Amniotic epithelial cell (primary cell): ENCODE measurements around the gene PLEKHA4.
A peak's percentile ranks its signal among the peaks of the same experiment; 100 is the strongest.
"Not testable (repeated sequence)": the region's sequence is repeated elsewhere in the genome, so short reads cannot be mapped to it uniquely, and the experiment has no call there.

Experiments
- DNase-seq: peaks from one replicate; pipeline ENCODE4 v3.0.0-alpha.2; 2010; ENCODE audit warnings: low read depth

PLEKHA4 gene

GRCh38 chr19:48889496-48889895 is 21.1 kb upstream of the PLEKHA4 start:
- DNase-seq = not testable (repeated sequence)

- no peak for DNase-seq
Measured at GRCh38 chr19:48887861-48888612, 19.6 kb upstream of the PLEKHA4 start.

GRCh38 chr19:48883726-48884125 is 15.3 kb upstream of the PLEKHA4 start:
- no peak for DNase-seq

- DNase-seq = no peak
Measured at GRCh38 chr19:48881741-48882657, 13.6 kb upstream of the PLEKHA4 start.

- DNase-seq = not testable (repeated sequence)
Measured at GRCh38 chr19:48879696-48880095, 11.3 kb upstream of the PLEKHA4 start.

- no peak for DNase-seq
Measured at GRCh38 chr19:48879025-48879637, 10.7 kb upstream of the PLEKHA4 start.

GRCh38 chr19:48878196-48879024 is 10.0 kb upstream of the PLEKHA4 start:
- peak; percentile 97 for DNase-seq

- DNase-seq = no peak
Measured at GRCh38 chr19:48877855-48878195, 9.4 kb upstream of the PLEKHA4 start.

GRCh38 chr19:48876043-48876981 is 7.9 kb upstream of the PLEKHA4 start:
- not testable (repeated sequence) for DNase-seq

GRCh38 chr19:48874303-48875135 is 6.1 kb upstream of the PLEKHA4 start:
- DNase-seq = peak; percentile 91

GRCh38 chr19:48873476-48874302 is 5.3 kb upstream of the PLEKHA4 start:
- peak; percentile 68 for DNase-seq

- DNase-seq = peak; percentile 93
Measured at GRCh38 chr19:48872884-48873475, 4.6 kb upstream of the PLEKHA4 start.

- DNase-seq = peak; percentile 95
Measured at GRCh38 chr19:48872182-48872883, 3.9 kb upstream of the PLEKHA4 start, which contains the start of gene PPP1R15A. TSS of gene PPP1R15A (plus strand) at chr19:48872421. CDS start at chr19:48873234, 813 bp downstream.

GRCh38 chr19:48871471-48872181 is 3.2 kb upstream of the PLEKHA4 start:
- not testable (repeated sequence) for DNase-seq

GRCh38 chr19:48870048-48870447 is 1.6 kb upstream of the PLEKHA4 start:
- DNase-seq = no peak

- DNase-seq = no peak
Measured at GRCh38 chr19:48867746-48868113, 687 bp downstream of the PLEKHA4 start.

GRCh38 chr19:48867123-48867745 is 1.2 kb downstream of the PLEKHA4 start:
- DNase-seq = no peak
